Measurements from ENCODE around the gene S100A5.

- TF ChIP-seq FOSL1 (IDR thresholded peaks at IDR 0.05; ENCODE audit: insufficient read depth, low read depth, low read length) (no peak), CTCF (IDR thresholded peaks at IDR 0.05; ENCODE audit: control extremely low read depth in 1 of 3, insufficient read depth in 1 of 3, low read depth in 1 of 3, low read length in 3 of 3) (no peak), EZH2 (IDR thresholded peaks at IDR 0.05; ENCODE audit: low read depth, low read length, severe bottlenecking) (no peak), POLR2A (IDR thresholded peaks at IDR 0.05; ENCODE audit: control extremely low read depth in 1 of 2, low read depth in 2 of 2, low read length in 2 of 2) (no peak), TEAD4 (IDR thresholded peaks at IDR 0.05; ENCODE audit: low read depth, low read length) (no peak), POLR2AphosphoS5 (IDR thresholded peaks at IDR 0.05; ENCODE audit: low read depth, low read length) (no peak), CEBPB (IDR thresholded peaks at IDR 0.05; ENCODE audit: low read depth, low read length) (no peak), MAFK (IDR thresholded peaks at IDR 0.05; ENCODE audit: low read depth, low read length) (no peak), USF2 (IDR thresholded peaks at IDR 0.05; ENCODE audit: low read length) (no peak), TCF12 (IDR thresholded peaks at IDR 0.05; ENCODE audit: low read depth, low read length) (no peak)
Measured at GRCh38 chr1:153506386-153506785, 34.3 kb downstream of the S100A5 start.

Measured in H1 (cell line).